GM23338 (cell line): ENCODE results near the gene TIMM22.

Experiments
- CREB1 ChIP-seq: fragments of 250-450 bp; sonication (Bioruptor Pico); IDR thresholded peaks from 2 replicates; pipeline ENCODE4 v1.5.0; 2020; ENCODE audit warnings: low read depth, mild to moderate bottlenecking, moderate library complexity
- EZH2 ChIP-seq: fragments of 200-600 bp; sonication (generic); IDR thresholded peaks from one replicate; pipeline ENCODE4 v1.8.0; 2017; ENCODE audit warnings: antibody characterized with exemption, mild to moderate bottlenecking, low read depth; ENCODE audit not compliant: unreplicated experiment
- EZH2phosphoT487 ChIP-seq: fragments of 200-600 bp; sonication (generic); IDR thresholded peaks from one replicate; pipeline ENCODE4 v1.8.1; 2018; ENCODE audit warnings: antibody characterized with exemption; ENCODE audit not compliant: unreplicated experiment
- NANOG ChIP-seq: IDR thresholded peaks from 2 replicates; pipeline ENCODE4 v1.6.1; 2016; ENCODE audit warnings: antibody characterized with exemption, borderline replicate concordance
- POLR2AphosphoS5 ChIP-seq: IDR thresholded peaks from 2 replicates; pipeline ENCODE4 v1.6.1; 2016; ENCODE audit warnings: antibody characterized with exemption, low read depth
- STAT1 ChIP-seq: IDR thresholded peaks from one replicate; pipeline ENCODE4 v1.6.1; 2016; ENCODE audit warnings: antibody characterized with exemption; ENCODE audit not compliant: unreplicated experiment
- ZNF114 ChIP-seq: fragments of 250-450 bp; sonication (Bioruptor Pico); IDR thresholded peaks from 2 replicates; pipeline ENCODE4 v1.5.0; 2020; ENCODE audit warnings: mild to moderate bottlenecking, moderate library complexity
- TF ChIP-seq, protein P1 (sequence below), 2 experiments: fragments of 200-600 bp in 1 of 2; sonication (generic) in 1 of 2; conservative IDR thresholded peaks; 2 replicates each; pipeline versions ENCODE4 v1.5.1 to v1.6.1; 2016 to 2017; ENCODE audit warnings: antibody characterized with exemption in 2 of 2, low read depth in 2 of 2, mild to moderate bottlenecking in 2 of 2, moderate library complexity in 1 of 2
- TF ChIP-seq, protein P2 (sequence below): IDR thresholded peaks from one replicate; pipeline ENCODE4 v1.6.1; 2018; ENCODE audit warnings: antibody characterized with exemption; ENCODE audit not compliant: unreplicated experiment
- TF ChIP-seq, protein P3 (sequence below): IDR thresholded peaks from 2 replicates; pipeline ENCODE4 v1.6.1; 2016; ENCODE audit warnings: antibody characterized with exemption

DNA sequence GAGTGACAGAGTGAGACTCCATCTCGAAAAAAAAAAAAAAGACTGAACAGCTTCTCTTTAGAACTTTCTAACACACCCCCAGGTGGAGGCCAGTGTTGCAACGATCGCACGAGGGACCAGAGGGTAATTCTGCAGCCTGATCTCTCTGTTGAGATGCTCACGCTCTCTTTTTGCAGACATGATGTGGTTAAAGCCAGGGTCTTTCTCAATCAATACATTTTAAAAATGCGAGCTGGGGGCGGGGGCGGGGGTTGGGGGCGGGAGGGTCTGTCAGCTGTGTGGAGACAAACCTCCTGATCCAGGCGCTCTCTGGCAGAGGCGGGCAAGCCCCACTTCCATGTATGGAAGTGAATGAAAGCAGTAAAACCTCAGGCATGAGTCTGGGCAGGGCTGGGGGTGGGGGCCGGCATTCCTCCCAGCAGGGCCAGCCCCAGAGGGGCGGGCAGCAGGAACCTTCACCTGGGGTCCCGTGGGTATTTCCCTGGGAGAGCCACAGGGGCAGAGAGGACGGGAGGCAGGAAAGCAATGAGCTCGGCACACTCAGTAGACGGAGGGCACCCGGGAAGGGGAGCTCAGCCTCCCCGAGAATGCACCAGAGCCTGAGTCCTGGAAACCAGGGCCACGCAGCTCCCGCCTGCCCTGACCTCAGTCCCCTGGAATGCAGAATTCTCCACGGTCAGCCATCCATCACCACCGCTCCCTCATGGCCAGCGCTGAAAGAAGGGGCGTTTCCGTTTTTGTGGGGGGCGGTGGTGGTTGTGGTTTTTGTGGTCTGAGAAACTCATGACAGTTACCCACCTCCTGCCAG lies 45.4 kb upstream of the TIMM22 start:
- TF ChIP-seq, protein P1, sequence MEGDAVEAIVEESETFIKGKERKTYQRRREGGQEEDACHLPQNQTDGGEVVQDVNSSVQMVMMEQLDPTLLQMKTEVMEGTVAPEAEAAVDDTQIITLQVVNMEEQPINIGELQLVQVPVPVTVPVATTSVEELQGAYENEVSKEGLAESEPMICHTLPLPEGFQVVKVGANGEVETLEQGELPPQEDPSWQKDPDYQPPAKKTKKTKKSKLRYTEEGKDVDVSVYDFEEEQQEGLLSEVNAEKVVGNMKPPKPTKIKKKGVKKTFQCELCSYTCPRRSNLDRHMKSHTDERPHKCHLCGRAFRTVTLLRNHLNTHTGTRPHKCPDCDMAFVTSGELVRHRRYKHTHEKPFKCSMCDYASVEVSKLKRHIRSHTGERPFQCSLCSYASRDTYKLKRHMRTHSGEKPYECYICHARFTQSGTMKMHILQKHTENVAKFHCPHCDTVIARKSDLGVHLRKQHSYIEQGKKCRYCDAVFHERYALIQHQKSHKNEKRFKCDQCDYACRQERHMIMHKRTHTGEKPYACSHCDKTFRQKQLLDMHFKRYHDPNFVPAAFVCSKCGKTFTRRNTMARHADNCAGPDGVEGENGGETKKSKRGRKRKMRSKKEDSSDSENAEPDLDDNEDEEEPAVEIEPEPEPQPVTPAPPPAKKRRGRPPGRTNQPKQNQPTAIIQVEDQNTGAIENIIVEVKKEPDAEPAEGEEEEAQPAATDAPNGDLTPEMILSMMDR (conservative IDR thresholded peaks at IDR 0.05; ENCODE audit: low read depth in 2 of 2): no peak
- TF ChIP-seq EZH2phosphoT487: no peak
- TF ChIP-seq EZH2: no peak
- no peak; the same call in none of the 2 replicates for TF ChIP-seq POLR2AphosphoS5
- TF ChIP-seq, protein P2, sequence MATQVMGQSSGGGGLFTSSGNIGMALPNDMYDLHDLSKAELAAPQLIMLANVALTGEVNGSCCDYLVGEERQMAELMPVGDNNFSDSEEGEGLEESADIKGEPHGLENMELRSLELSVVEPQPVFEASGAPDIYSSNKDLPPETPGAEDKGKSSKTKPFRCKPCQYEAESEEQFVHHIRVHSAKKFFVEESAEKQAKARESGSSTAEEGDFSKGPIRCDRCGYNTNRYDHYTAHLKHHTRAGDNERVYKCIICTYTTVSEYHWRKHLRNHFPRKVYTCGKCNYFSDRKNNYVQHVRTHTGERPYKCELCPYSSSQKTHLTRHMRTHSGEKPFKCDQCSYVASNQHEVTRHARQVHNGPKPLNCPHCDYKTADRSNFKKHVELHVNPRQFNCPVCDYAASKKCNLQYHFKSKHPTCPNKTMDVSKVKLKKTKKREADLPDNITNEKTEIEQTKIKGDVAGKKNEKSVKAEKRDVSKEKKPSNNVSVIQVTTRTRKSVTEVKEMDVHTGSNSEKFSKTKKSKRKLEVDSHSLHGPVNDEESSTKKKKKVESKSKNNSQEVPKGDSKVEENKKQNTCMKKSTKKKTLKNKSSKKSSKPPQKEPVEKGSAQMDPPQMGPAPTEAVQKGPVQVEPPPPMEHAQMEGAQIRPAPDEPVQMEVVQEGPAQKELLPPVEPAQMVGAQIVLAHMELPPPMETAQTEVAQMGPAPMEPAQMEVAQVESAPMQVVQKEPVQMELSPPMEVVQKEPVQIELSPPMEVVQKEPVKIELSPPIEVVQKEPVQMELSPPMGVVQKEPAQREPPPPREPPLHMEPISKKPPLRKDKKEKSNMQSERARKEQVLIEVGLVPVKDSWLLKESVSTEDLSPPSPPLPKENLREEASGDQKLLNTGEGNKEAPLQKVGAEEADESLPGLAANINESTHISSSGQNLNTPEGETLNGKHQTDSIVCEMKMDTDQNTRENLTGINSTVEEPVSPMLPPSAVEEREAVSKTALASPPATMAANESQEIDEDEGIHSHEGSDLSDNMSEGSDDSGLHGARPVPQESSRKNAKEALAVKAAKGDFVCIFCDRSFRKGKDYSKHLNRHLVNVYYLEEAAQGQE: no peak
- no peak for TF ChIP-seq STAT1
- TF ChIP-seq CREB1 (CRISPR knock-in tag): 0 out of 2 replicates have a peak, but pooled peaks have one; percentile 9
- TF ChIP-seq, protein P3, sequence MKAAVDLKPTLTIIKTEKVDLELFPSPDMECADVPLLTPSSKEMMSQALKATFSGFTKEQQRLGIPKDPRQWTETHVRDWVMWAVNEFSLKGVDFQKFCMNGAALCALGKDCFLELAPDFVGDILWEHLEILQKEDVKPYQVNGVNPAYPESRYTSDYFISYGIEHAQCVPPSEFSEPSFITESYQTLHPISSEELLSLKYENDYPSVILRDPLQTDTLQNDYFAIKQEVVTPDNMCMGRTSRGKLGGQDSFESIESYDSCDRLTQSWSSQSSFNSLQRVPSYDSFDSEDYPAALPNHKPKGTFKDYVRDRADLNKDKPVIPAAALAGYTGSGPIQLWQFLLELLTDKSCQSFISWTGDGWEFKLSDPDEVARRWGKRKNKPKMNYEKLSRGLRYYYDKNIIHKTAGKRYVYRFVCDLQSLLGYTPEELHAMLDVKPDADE: no peak
- TF ChIP-seq ZNF114: no peak
- no peak for TF ChIP-seq NANOG
